Thyroid gland (tissue), 4 donors: ENCODE measurements around the gene EPHA2. TPM values are rescaled to one million over a fixed set of nuclear protein-coding genes. Genes with fewer than 3 reads are reported as not detected.

ENCODE experiments used
- DNase-seq, 2 donors: peaks; one replicate each; pipeline ENCODE4 v3.0.0-alpha.2; 2019
- H3K27ac ChIP-seq, 3 donors: fragments of 200-600 bp; sonication (generic); 1 replicate in 2 of 3; 2 replicates in 1 of 3; pipeline ENCODE4 v1.5.1; 2016 to 2019; ENCODE audit warnings: mild to moderate bottlenecking in 1 of 3, moderate library complexity in 1 of 3
- H3K27me3 ChIP-seq: fragments of 200-600 bp; sonication (generic); one replicate; pipeline ENCODE4 v1.5.1; 2019
- H3K36me3 ChIP-seq, 2 donors: fragments of 200-600 bp; sonication (generic); one replicate each; pipeline ENCODE4 v1.5.1; 2016 to 2019
- H3K4me1 ChIP-seq, 2 donors: fragments of 200-600 bp; sonication (generic); one replicate each; pipeline ENCODE4 v1.5.1; 2017 to 2019
- H3K4me3 ChIP-seq, 3 donors: fragments of 200-600 bp; sonication (generic); replicated peaks in 1 of 3; 1 replicate in 2 of 3; 2 replicates in 1 of 3; pipeline ENCODE4 v1.5.1; 2016; ENCODE audit warnings: mild to moderate bottlenecking in 1 of 3
- H3K9me3 ChIP-seq: fragments of 200-600 bp; sonication (generic); one replicate; pipeline ENCODE4 v1.5.1; 2017
- POLR2A ChIP-seq, 2 donors: fragments of 450-650 bp; IDR thresholded peaks; one replicate each; pipeline ENCODE4 v1.6.1; 2017; ENCODE audit warnings: antibody characterized with exemption in 2 of 2, mild to moderate bottlenecking in 2 of 2, moderate library complexity in 1 of 2
- WGBS, 2 donors: methylation state at CpG; one replicate each; pipeline ENCODE4 v1.1.5; 2017; 5-methylcytosine and 5-hydroxymethylcytosine counted together
- intact Hi-C: fragments of 100-400 bp; cut with DNase I; formaldehyde crosslinking; loops from one replicate; pipeline ENCODE4 v1.15.1; 2023
- total RNA-seq, 4 donors: library from RNA; depleted of rRNA; stranded (reverse); fragments of >200 nt; gene quantifications; one replicate each; pipeline ENCODE4 v1.2.3, GENCODE V29; 2016
- TF ChIP-seq, protein P1 (sequence below), 6 experiments: fragments of 200-600 bp in 3 of 6; fragments of 450-650 bp in 3 of 6; sonication (generic) in 3 of 6; IDR thresholded peaks; one replicate each; pipeline ENCODE4 v1.5.1; 2016 to 2019; ENCODE audit warnings: antibody characterized with exemption in 6 of 6, mild to moderate bottlenecking in 2 of 6, inconsistent platforms in 1 of 6, moderate library complexity in 1 of 6

The EPHA2 gene
- total RNA-seq, 4 donors from 2014 or later: 22.3 to 53.2 (median 29.3) TPM

DNA sequence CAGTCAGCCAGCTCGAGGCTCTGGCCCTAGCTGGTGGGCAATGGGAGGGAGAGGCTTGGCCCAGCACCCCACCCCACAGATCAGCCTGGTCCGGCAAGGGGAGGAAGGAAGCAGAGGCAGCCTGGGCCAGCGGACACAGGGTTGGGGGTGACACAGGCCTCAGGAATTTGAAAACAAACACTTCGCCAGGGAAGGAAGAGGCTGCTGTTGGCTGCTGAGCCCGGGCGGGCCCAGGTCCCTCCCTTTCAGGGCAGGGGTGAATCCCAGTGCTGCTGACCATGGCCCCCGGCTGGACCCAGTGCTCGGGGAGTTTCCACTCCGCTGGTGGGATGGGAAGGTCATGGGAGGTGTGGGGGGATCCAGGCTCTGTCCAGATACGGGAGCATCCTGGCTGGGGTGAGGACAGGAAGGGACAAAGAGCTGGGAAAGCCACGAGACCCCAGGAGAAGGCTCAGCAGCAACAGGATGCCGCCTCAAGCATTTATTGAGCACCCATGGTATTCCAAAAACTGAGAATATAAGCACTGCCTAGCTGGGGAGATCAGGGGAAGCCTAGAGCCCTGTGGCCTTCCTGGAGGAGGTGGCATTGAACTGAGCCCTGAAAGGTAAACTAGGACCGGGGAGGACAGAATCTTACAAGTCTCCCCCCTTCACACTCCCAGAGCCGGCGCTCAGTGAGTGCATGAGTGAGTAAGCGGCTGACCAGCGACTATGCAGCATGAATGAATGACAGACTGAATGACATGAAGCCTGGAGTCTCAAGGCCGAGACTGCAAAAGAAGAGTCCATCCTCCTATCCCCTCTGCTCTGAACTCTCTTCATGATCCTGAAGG lies 26.2 kb upstream of the EPHA2 start:
- intact Hi-C loops: no loop called here
- Histone ChIP-seq H3K27ac (peak overlapping the region; percentile 80 to 92 (median 87)), H3K9me3 (no peaks in the 10 kb centered on the region), H3K4me3 (no peak overlapping the region), H3K4me1 (peaks cover 8 to 39% of the 10 kb centered on the region in 2 donors), H3K36me3 (no peaks in the 10 kb centered on the region), H3K27me3 (no peaks in the 10 kb centered on the region)
- DNase-seq: peak; percentile 48 to 58
- TF ChIP-seq POLR2A (IDR thresholded peaks at IDR 0.05): no peak
- TF ChIP-seq, protein P1, sequence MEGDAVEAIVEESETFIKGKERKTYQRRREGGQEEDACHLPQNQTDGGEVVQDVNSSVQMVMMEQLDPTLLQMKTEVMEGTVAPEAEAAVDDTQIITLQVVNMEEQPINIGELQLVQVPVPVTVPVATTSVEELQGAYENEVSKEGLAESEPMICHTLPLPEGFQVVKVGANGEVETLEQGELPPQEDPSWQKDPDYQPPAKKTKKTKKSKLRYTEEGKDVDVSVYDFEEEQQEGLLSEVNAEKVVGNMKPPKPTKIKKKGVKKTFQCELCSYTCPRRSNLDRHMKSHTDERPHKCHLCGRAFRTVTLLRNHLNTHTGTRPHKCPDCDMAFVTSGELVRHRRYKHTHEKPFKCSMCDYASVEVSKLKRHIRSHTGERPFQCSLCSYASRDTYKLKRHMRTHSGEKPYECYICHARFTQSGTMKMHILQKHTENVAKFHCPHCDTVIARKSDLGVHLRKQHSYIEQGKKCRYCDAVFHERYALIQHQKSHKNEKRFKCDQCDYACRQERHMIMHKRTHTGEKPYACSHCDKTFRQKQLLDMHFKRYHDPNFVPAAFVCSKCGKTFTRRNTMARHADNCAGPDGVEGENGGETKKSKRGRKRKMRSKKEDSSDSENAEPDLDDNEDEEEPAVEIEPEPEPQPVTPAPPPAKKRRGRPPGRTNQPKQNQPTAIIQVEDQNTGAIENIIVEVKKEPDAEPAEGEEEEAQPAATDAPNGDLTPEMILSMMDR (IDR thresholded peaks at IDR 0.05): no peak
- WGBS, 2 donors: 65 to 71% methylated on average over 15 to 17 of the region's 18 CpGs

DNA sequence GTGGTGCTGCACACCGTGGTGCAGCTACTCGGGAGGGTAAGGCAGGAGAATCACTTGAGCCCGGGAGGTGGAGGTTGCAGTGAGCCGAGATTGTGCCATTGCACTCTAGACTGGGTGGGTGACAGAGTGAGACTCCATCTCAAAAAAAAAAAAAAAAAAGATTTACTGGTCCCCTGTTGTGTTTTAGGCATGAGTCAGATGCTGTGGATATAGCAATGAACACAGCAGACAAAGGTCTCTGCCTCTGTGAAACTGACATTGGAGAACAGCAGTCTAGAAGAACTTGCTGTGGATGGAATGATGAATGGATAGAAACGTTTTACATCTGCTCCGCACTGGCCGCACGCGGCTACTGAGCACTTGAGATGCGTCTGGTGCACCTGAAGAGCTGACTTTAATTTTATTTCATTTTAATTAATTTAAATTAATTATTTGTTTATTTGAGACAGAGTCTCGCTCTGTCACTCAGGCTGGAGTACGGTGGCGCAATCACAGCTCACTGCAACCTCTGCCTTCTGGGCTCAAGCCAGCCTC lies 24.5 kb upstream of the EPHA2 start:
- Histone ChIP-seq H3K4me3 (no peak overlapping the region), H3K9me3 (no peaks in the 10 kb centered on the region), H3K4me1 (peaks cover 21 to 57% of the 10 kb centered on the region in 2 donors), H3K27ac (peak overlapping the region in 1 of 3 donors; percentile 92), H3K36me3 (no peaks in the 10 kb centered on the region), H3K27me3 (no peaks in the 10 kb centered on the region)
- intact Hi-C loops: no loop called here
- no peak for DNase-seq
- no peak for TF ChIP-seq POLR2A (IDR thresholded peaks at IDR 0.05)
- TF ChIP-seq, protein P1 (IDR thresholded peaks at IDR 0.05): no peak
- 67 to 70% methylated on average over 13 of the region's 13 CpGs for whole genome bisulfite sequencing, 2 donors

DNA sequence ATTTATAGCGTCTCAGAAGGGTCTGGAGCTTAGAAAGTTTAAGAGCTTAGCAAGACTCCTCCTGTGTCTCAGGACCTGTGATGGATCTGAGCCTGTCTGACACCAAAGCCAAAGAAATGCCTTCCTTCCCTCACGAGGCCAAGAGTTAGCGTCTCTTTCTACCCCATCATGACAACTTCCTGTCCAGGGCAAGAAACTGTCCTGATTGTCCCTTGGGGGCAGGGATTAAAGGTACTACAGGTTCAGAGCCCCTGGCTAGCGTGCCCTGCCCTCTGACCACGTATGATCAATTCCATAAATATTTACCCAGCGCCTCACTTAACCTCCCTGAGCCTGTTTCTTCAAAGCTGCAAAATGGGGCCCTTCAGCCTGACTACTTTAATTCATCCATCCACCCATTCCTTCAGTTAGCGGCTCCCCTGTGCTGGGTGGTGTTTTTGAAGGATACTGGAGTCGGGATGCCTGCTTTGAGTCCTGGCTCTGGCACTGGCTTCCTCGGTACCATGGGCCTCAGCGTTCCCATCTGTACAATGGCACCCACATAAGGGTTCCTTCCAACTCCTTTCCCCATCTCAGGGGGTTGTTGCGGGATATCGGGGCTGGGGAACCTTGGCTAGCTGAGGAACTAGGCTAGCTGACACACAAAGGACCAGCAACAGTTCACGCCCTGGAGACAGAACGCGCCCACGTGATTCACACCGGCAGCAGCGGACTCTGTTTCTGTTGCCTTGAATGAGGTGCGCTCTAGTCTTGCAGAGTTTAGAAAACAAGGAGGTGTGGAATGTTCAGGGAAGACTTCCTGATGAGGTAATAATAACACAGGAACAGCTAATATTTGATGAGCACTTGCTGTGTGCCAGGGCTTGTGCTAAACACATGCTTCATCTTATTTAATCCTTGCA lies 23.0 kb upstream of the EPHA2 start:
- H3K9me3 ChIP-seq: no peaks in the 10 kb centered on the region
- intact Hi-C loops: loop anchor here (5.0 kb wide), 1 partner anchor 37 kb away; no protein-coding TSS in a partner anchor
- TF ChIP-seq, protein P1 (IDR thresholded peaks at IDR 0.05): no peak
- TF ChIP-seq POLR2A (IDR thresholded peaks at IDR 0.05): no peak
- no peaks in the 10 kb centered on the region for H3K36me3 ChIP-seq
- H3K27ac ChIP-seq: peak overlapping the region in 1 of 3 donors; percentile 24
- H3K27me3 ChIP-seq: no peaks in the 10 kb centered on the region
- H3K4me3 ChIP-seq: no peak overlapping the region
- H3K4me1 ChIP-seq: peaks cover 26 to 71% of the 10 kb centered on the region in 2 donors
- WGBS, 2 donors: 88 to 91% methylated on average over 19 of the region's 19 CpGs
- no peak for DNase-seq

DNA sequence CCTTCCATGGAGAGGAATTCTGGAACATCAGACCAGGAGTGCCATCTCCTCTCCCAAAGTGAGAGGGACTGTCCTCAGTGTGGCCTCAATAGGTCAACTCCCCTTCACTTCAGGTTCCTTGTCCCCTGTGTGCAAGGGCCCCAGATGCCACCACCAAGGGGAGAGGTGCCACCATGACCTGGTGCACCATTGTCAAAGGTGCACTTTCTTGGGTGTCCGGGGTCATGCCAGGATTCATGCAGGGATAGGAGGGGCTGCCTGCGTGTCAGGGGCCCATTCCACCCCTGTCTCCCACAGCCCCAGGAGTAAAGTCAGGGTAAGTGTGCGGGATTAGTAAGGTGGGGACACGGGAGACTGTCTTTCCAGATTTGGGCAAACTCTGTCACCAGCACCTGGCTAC lies 21.4 kb upstream of the EPHA2 start:
- Histone ChIP-seq H3K9me3 (no peaks in the 10 kb centered on the region), H3K4me1 (peaks cover 31 to 67% of the 10 kb centered on the region in 2 donors), H3K27ac (peak overlapping the region in 2 of 3 donors; percentile 93 to 97), H3K27me3 (no peaks in the 10 kb centered on the region), H3K4me3 (no peak overlapping the region), H3K36me3 (no peaks in the 10 kb centered on the region)
- DNase-seq: no peak
- intact Hi-C loops: loop anchor here (5.0 kb wide), 1 partner anchor 35 kb away; no protein-coding TSS in a partner anchor
- 89 to 98% methylated on average over 4 of the region's 4 CpGs for WGBS, 2 donors
- TF ChIP-seq, protein P1 (IDR thresholded peaks at IDR 0.05): no peak
- TF ChIP-seq POLR2A (IDR thresholded peaks at IDR 0.05): no peak
